HepG2 (cell line): ENCODE data around the gene ACSM6. TPM values are rescaled to one million over a fixed set of nuclear protein-coding genes. Genes with fewer than 3 reads are reported as not detected.
"Not testable (repeated sequence)": the region's sequence is repeated elsewhere in the genome, so short reads cannot be mapped to it uniquely, and the experiment has no call there.

Experiments
- ATAC-seq: fragments of 200-7000 bp; cut with Tn5 transposase; 3 replicates; pipeline ENCODE4 v1.9.1; 2020; ENCODE audit warnings: mild to moderate bottlenecking, moderate library complexity
- BruUV-seq: library from RNA; stranded (reverse); fragments of 400-500 nt; replicated peaks from 2 replicates; lab custom pipeline; 2021; lab: Mats Ljungman, UMichigan
- CTCF ChIA-PET: fragments of 300-600 bp; formaldehyde crosslinking; extraction: SDS; loops from one replicate; lab custom pipeline; 2021; ENCODE audit warnings: low total read pairs, inconsistent platforms, low intra/inter-chr PET ratio; lab: Yijun Ruan, JAX
- POLR2A ChIA-PET: fragments of 350-600 bp; sonication (Branson Sonifier 250); formaldehyde crosslinking; loops from one replicate; lab custom pipeline; 2020; ENCODE audit warnings: antibody characterized with exemption, inconsistent platforms; lab: Yijun Ruan, JAX
- DNase-seq: peaks from one replicate; pipeline ENCODE4 v3.0.0-alpha.2; 2015; ENCODE audit warnings: low spot score
- FAIRE-seq: peaks from 3 replicates; lab custom pipeline; 2011; peaks lifted over from hg19 to GRCh38; lab: Jason Lieb, UNC
- H2AFZ ChIP-seq: one replicate; pipeline ENCODE4 v1.6.1; 2011; ENCODE audit warnings: low read length, inconsistent platforms
- H3K27ac ChIP-seq: fragments of 300-600 bp; 3 replicates; pipeline ENCODE4 v1.8.0; 2011; ENCODE audit warnings: mixed run types, mild to moderate bottlenecking, mixed read lengths, low read length, inconsistent platforms; ENCODE audit not compliant: insufficient read depth; ENCODE audit errors: extremely low read length
- H3K27me3 ChIP-seq, 2 experiments: fragments of 200-600 bp in 1 of 2; 2 replicates in 1 of 2; 3 replicates in 1 of 2; pipeline versions ENCODE4 v1.6.0 to v1.8.0; 2011; ENCODE audit warnings: low read length in 2 of 2, mild to moderate bottlenecking in 2 of 2, moderate library complexity in 2 of 2, inconsistent platforms in 1 of 2; ENCODE audit not compliant: insufficient read depth in 2 of 2, control insufficient read depth in 1 of 2
- H3K36me3 ChIP-seq, 2 experiments: fragments of 200-600 bp in 1 of 2; replicated peaks in 1 of 2; 2 replicates in 1 of 2; 3 replicates in 1 of 2; pipeline versions ENCODE4 v1.5.1 to v1.8.0; 2011; ENCODE audit warnings: low read length in 2 of 2, inconsistent platforms in 1 of 2; ENCODE audit not compliant: insufficient read depth in 2 of 2, control insufficient read depth in 1 of 2
- H3K4me1 ChIP-seq: 2 replicates; pipeline ENCODE4 v1.5.1; 2012; ENCODE audit warnings: low read length, inconsistent platforms; ENCODE audit not compliant: insufficient read depth
- H3K4me2 ChIP-seq: 2 replicates; pipeline ENCODE4 v1.6.0; 2011; ENCODE audit warnings: low read depth, low read length, inconsistent platforms
- H3K4me3 ChIP-seq, 3 experiments: fragments of 200-600 bp in 1 of 3; sonication (generic), shearing (Covaris generic) in 1 of 3; replicated peaks in 1 of 3; 2 replicates each; pipeline ENCODE4 v1.5.1; 2011 to 2016; ENCODE audit warnings: low read length in 3 of 3, inconsistent platforms in 2 of 3, low read depth in 2 of 3, mild to moderate bottlenecking in 2 of 3, control low read depth in 1 of 3, mixed read lengths in 1 of 3; ENCODE audit not compliant: insufficient read depth in 1 of 3
- H3K79me2 ChIP-seq: one replicate; pipeline ENCODE4 v1.6.1; 2011; ENCODE audit warnings: low read length, inconsistent platforms; ENCODE audit not compliant: insufficient read depth
- H3K9ac ChIP-seq: 2 replicates; pipeline ENCODE4 v1.6.0; 2011; ENCODE audit warnings: mild to moderate bottlenecking, low read depth, low read length, inconsistent platforms; ENCODE audit not compliant: insufficient read depth
- H3K9me3 ChIP-seq: 2 replicates; pipeline ENCODE4 v1.5.1; 2012; ENCODE audit warnings: mild to moderate bottlenecking, low read length
- H4K20me1 ChIP-seq: 2 replicates; pipeline ENCODE4 v1.6.0; 2011; ENCODE audit warnings: inconsistent platforms, mild to moderate bottlenecking, low read length, moderate library complexity; ENCODE audit not compliant: insufficient read depth
- WGBS: methylation state at CpG from one replicate; pipeline ENCODE4 v1.1.6; 2017; ENCODE audit warnings: low lambda C conversion rate; 5-methylcytosine and 5-hydroxymethylcytosine counted together
- in situ Hi-C: cut with HindIII; loops from 2 replicates; pipeline ENCODE4 v1.10.0; 2017; ENCODE audit warnings: low pct_unique_long_range_greater_than_20kb; ENCODE audit not compliant: extremely low pct_ligation_motif_present
- intact Hi-C: fragments of 100-400 bp; cut with micrococcal nuclease; formaldehyde crosslinking; loops from one replicate; pipeline ENCODE4 v1.10.0; 2022; ENCODE audit not compliant: unreplicated experiment
- polyA plus RNA-seq, 8 experiments: library from polyadenylated mRNA; depleted of rRNA in 3 of 8; stranded (reverse) in 7 of 8; unstranded in 1 of 8; fragments of >200 nt; fragmentation: Illumina TruSeq in 4 of 8; extraction: Trizol in 4 of 8; gene quantifications; 2 replicates each; pipeline versions ENCODE4 v1.2.1 to v1.2.3, GENCODE V29; 2011 to 2016; ENCODE audit warnings: low read depth in 4 of 8, missing spikeins in 1 of 8, mixed read lengths in 1 of 8; ENCODE audit not compliant: insufficient read depth in 1 of 8
- total RNA-seq, 5 experiments: library from RNA; depleted of rRNA; stranded (reverse); fragments of >200 nt; fragmentation: Illumina TruSeq; extraction: Trizol; gene quantifications; 2 replicates each; pipeline ENCODE4 v1.2.3, GENCODE V29; 2016; ENCODE audit warnings: low read depth in 1 of 5
- TF ChIP-seq, protein P1 (sequence below): sonication (generic); formaldehyde crosslinking; IDR thresholded peaks from 2 replicates; pipeline ENCODE4 v1.5.1; 2020; ENCODE audit warnings: missing genetic modification reagents, mild to moderate bottlenecking, borderline replicate concordance
- TF ChIP-seq, protein P2 (sequence below): sonication (generic); formaldehyde crosslinking; IDR thresholded peaks from 2 replicates; pipeline ENCODE4 v1.4.0; 2020; ENCODE audit warnings: missing genetic modification reagents

Gene ACSM6
- total and polyA plus RNA-seq, 2 of the 13 experiments (the other 11 are each of a cell fraction or from before 2014, with no cell fraction given) = not detected

DNA sequence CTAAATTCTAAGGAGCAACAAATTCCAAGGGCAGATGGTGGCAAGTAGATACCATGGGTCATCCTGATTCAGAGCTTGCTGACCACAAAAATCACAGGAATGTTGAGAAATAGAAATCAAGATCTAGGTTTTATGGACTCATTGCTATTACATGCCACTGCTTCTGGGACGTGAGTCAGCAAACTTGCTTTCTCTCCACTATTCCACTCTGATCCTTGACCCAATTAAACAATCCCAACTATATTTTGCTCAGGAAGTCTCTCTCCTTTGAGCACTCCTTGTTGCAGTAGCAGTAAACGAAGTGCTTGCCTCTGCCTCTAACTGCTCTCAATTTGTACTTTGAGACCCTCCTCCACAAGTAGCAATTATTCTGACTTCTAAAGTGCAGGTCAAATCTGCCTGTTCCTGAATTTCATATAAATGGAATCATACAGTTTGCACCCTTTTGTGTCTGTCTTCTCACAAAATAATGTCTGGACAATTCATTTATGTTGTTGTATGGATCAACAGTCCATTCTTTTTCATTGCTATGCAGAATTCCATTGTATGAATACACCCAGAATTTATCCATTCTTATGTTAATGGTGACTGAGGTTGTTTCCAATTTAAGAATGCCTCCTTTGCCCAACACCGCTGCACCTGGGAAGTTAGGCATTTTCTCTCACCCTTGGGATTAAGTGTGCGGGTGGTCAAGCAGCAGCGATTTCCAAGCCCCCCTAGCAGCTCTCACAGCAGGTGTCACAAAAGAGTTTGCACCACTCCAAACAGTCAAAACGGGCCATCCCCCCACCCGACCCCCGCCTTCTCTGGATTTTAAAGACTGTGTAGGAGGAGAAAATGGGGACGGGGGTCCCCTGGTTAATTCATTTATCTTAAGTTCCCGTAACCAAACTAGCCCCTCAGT lies 35.9 kb downstream of the ACSM6 start (continued):
- TF ChIP-seq, protein P1, sequence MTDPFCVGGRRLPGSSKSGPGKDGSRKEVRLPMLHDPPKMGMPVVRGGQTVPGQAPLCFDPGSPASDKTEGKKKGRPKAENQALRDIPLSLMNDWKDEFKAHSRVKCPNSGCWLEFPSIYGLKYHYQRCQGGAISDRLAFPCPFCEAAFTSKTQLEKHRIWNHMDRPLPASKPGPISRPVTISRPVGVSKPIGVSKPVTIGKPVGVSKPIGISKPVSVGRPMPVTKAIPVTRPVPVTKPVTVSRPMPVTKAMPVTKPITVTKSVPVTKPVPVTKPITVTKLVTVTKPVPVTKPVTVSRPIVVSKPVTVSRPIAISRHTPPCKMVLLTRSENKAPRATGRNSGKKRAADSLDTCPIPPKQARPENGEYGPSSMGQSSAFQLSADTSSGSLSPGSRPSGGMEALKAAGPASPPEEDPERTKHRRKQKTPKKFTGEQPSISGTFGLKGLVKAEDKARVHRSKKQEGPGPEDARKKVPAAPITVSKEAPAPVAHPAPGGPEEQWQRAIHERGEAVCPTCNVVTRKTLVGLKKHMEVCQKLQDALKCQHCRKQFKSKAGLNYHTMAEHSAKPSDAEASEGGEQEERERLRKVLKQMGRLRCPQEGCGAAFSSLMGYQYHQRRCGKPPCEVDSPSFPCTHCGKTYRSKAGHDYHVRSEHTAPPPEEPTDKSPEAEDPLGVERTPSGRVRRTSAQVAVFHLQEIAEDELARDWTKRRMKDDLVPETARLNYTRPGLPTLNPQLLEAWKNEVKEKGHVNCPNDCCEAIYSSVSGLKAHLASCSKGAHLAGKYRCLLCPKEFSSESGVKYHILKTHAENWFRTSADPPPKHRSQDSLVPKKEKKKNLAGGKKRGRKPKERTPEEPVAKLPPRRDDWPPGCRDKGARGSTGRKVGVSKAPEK = no peak

DNA sequence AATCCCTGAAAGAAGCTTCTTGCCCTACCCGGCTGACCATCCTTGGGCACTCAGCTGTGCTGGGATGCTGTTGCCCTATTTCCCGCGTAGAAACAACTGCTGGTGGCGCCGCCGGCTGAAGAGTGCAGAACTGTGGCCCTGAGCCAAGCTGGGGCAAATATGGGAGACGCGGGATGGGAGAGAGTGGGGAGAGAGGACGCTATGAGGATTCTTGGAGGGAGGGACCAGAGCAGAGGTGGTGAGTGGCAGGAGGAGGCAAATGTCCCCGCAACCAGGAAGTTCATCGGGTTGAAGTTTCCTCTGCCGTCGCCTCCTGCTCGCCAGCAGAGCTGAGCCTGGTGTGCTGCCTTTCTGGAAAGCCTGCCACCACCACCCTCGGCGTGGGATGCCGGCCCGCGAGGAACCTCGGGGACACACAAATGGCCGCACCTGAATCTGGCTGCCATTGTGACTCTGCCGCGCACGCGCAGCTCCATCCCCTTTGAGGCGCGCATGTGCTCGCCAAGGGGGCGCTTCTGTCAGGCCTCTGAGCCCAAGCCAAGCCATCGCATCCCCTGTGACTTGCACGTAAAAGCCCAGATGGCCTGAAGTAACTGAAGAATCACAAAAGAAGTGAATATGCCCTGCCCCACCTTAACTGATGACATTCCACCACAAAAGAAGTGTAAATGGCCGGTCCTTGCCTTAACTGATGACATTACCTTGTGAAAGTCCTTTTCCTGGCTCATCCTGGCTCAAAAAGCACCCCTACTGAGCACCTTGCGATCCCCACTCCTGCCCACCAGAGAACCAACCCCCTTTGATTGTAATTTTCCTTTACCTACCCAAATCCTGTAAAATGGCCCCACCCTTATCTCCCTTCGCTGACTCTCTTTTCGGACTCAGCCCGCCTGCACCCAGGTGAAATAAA lies 36.9 kb downstream of the ACSM6 start:
- H3K4me2 ChIP-seq, H3K9ac ChIP-seq, ATAC-seq, DNase-seq, BruUV-seq, H3K4me1 ChIP-seq, intact Hi-C loops, H3K27ac ChIP-seq, POLR2A ChIA-PET, H3K27me3 ChIP-seq, H4K20me1 ChIP-seq, H3K4me3 ChIP-seq, H3K9me3 ChIP-seq, H3K79me2 ChIP-seq, H2AFZ ChIP-seq, CTCF ChIA-PET, FAIRE-seq: not testable (repeated sequence)
- 97% methylated on average over 21 of the region's 36 CpGs for WGBS
- H3K36me3 ChIP-seq = peaks cover 9 to 20% of the 10 kb centered on the region in 2 experiments; a peak in 4 of 5 replicates
- in situ Hi-C loops = loop anchor here (25.0 kb wide), 1 partner anchor 594 kb away; no protein-coding TSS in a partner anchor
- TF ChIP-seq, protein P2, sequence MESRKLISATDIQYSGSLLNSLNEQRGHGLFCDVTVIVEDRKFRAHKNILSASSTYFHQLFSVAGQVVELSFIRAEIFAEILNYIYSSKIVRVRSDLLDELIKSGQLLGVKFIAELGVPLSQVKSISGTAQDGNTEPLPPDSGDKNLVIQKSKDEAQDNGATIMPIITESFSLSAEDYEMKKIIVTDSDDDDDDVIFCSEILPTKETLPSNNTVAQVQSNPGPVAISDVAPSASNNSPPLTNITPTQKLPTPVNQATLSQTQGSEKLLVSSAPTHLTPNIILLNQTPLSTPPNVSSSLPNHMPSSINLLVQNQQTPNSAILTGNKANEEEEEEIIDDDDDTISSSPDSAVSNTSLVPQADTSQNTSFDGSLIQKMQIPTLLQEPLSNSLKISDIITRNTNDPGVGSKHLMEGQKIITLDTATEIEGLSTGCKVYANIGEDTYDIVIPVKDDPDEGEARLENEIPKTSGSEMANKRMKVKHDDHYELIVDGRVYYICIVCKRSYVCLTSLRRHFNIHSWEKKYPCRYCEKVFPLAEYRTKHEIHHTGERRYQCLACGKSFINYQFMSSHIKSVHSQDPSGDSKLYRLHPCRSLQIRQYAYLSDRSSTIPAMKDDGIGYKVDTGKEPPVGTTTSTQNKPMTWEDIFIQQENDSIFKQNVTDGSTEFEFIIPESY = peak; percentile 34; the same call in 1 of the 2 replicates
